ENCODE measurements around the gene PROX2.

The PROX2 gene, protein sequence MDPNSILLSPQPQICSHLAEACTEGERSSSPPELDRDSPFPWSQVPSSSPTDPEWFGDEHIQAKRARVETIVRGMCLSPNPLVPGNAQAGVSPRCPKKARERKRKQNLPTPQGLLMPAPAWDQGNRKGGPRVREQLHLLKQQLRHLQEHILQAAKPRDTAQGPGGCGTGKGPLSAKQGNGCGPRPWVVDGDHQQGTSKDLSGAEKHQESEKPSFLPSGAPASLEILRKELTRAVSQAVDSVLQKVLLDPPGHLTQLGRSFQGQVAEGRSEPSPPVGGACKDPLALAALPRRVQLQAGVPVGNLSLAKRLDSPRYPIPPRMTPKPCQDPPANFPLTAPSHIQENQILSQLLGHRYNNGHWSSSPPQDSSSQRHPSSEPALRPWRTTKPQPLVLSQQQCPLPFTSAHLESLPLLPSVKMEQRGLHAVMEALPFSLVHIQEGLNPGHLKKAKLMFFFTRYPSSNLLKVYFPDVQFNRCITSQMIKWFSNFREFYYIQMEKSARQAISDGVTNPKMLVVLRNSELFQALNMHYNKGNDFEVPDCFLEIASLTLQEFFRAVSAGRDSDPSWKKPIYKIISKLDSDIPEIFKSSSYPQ

GRCh38 chr14:74875941-74876913 is at the start of gene PROX2:
PROX2 (minus strand) TSS chr14:74876145; CDS start chr14:74863834, 12,311 bp downstream.
- no peak for DNase-seq (ENCODE audit: low spot score)

GRCh38 chr14:74924061-74924460 is 48.1 kb upstream of the PROX2 start:
- no peak for DNase-seq (ENCODE audit: low spot score)

DNA sequence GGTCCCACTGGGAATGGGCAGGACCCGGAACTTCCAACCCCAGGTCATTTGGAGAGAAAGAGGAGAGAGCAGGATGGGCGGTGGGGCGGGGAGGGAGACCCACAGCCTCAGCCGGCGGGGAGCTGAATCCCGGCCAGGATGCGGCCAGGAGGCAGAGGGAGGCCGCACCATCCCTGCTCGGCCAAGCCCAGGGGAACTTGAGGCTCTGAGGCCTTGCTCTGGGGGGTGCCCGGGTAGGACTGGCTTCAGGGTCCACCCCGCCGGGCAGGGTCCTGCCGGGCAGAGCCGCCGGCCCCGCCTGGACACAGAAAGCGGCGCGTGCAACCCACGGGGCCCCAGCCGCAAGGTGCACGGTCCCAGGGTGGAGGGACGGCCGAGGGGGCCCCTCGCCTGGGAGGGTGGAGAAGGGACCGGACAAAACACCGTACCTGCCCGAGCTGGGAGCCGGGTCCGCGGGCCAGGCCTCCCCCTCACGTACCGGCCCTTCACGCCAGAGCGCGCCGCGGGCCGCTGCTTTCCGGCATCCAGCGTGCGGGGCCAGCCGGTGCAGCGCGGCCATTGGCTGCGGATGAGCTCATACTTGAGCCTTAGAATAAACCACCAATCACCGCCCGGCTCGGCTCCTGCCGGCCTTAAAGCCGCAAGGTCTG is 46.9 kb upstream of the PROX2 start, which contains the start of gene RPS6KL1:
Gene RPS6KL1, minus strand, starts transcription at position 509 of the 650 bp plus-strand sequence. CDS start 1,719 bp downstream, outside the sequence.
- DNase-seq (ENCODE audit: low spot score), result peak; percentile 71

DNA sequence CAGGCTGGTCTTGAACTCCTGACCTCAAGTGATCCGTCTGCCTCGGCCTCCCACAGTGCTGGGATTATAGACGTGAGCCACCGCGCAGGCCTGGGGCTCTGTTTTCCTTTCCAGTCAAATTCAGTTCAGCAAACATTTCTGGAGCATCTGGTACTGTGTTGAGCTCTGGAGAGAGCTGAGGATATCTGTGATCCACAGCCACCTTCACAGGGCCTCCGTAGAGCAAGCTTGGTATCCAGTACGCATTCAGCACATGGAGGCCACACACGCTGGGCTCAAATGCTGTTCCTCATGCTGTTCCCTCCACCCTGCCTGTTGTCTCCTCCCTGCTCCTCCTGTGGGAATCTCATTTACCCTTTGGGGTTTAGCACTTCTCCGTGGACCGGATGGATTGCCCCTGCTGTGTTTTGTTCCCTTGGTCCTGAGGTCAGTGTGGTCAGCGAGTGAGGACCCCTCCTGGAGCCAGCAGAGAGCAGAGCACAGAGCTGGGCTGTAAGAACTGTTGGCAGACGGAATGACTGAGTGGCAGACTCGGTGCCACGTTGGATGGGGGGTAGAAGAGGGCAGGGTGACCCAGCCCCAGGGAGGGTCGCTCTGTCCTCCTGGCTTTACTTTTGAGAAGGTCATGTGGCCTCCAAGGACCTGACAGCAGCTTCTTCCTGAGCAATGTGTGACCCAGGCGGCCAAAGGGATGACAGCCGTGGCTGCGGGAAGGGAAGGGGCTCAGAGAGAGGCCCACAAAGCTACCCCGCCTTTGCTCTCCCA is 46.2 kb upstream of the PROX2 start:
- no peak for DNase-seq (ENCODE audit: low spot score)

- DNase-seq (ENCODE audit: low spot score), result no peak
Observed at GRCh38 chr14:74921053-74921620, 45.2 kb upstream of the PROX2 start.

- DNase-seq (ENCODE audit: low spot score), result no peak
Observed at GRCh38 chr14:74920281-74920680, 44.3 kb upstream of the PROX2 start.

DNA sequence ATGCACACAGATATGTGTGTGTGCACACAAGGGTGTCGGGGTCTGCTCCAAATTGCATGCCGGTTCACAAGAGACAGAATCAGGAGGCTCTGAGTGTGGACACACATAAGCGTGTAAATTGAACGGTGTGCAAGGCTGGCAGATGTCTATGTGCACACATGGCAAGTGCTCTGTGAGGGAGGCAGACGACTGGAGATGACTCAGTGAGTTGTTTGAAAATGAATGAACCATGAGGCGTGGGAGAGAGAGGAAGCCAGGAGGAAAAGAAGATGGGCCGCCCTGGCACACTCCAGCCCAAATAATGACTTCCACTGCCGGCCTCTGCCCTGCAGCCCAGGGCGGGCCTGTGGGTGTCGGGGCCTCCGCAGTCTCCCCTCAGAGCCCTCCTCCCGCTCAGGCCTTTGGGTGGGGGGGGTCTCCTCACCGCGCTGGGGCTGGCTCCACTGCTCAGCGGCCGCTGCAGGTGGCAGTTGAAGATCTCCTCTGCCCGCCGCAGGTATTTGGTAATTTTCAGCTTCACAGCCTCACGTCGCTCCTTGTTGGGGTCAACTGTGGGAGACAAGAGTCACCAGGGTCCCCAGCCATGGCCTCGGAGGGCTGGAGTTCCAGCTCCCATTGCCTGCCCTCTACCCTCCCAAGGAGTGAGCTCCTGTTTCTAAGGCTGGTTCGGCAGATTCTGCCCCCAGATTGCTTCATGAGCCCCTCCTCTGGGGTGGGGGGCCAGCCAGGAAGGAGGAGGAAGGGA is 43.6 kb upstream of the PROX2 start:
- no peak for DNase-seq (ENCODE audit: low spot score)

- no peak for DNase-seq (ENCODE audit: low spot score)
Observed at GRCh38 chr14:74918380-74918779, 42.4 kb upstream of the PROX2 start.

- no peak for DNase-seq (ENCODE audit: low spot score)
Observed at GRCh38 chr14:74917646-74918081, 41.7 kb upstream of the PROX2 start.

- no peak for DNase-seq (ENCODE audit: low spot score)
Observed at GRCh38 chr14:74917178-74917543, 41.2 kb upstream of the PROX2 start.

DNA sequence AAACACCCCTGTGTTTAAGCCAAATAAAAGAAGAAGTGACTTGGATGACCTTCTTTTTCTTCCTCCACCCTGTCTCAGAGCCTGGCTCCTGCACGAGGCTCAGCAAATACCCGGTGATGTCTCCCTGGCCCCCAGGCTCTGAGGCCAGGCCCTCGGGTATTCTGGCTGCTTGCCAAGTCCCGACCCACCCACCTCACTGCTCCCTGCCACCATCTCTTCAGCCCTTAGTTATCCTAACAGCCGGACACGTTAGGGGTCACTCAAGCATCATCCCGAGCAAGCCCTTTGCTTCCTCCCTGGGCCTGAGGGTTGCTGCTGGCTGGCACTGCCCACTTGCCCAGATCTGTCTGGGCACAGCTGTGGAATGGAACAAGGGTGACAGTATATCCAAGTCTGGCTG is 39.9 kb upstream of the PROX2 start:
- DNase-seq (ENCODE audit: low spot score), result no peak

DNA sequence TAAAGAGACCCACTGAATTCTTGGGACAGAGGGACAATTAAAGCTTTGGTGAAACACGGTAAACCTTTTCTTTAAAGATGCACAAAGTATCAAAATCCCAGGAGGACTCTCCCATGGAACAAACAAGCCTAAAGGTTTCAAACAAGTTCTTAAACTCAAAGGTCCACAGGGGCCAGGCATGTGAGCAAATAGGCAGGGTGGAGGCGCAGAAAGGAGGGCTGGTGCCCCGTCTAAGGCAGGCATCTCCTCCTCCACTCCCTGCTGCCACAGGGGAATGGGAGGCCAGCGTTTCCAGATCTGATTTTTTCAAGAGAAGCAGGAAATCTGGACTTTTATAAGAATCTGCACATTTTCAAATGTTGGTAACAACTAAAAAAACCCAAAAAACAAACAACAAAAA is 39.5 kb upstream of the PROX2 start:
- DNase-seq (ENCODE audit: low spot score), result no peak

DNA sequence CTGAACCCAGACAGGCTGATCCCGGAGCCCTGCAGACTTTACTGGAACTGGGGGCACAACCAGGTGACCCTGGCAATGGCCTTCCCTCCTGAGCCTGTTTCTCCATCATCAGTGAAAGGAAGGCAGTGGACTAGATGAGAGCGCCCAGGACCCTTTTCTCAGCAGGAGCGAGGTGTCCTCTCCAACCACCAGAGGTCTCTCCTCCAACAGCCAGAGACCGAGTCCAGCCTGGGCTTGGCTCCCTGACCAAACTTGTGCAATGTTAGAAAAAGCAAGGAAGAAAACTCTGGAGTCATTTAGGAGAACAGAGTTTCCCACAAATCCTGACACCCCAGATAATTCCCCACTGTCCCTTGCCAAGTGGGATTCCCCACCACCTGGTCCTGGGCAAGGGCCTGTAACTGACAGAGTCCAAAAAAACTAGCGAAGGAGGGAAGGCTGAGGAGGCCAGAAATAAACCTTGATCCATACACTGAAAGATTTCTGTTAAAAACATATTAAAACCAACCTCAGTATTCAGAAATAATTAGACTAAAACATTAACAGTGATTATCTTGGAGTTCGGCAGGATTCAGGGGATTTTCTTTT is 38.1 kb upstream of the PROX2 start:
- DNase-seq (ENCODE audit: low spot score), result peak; percentile 34

DNA sequence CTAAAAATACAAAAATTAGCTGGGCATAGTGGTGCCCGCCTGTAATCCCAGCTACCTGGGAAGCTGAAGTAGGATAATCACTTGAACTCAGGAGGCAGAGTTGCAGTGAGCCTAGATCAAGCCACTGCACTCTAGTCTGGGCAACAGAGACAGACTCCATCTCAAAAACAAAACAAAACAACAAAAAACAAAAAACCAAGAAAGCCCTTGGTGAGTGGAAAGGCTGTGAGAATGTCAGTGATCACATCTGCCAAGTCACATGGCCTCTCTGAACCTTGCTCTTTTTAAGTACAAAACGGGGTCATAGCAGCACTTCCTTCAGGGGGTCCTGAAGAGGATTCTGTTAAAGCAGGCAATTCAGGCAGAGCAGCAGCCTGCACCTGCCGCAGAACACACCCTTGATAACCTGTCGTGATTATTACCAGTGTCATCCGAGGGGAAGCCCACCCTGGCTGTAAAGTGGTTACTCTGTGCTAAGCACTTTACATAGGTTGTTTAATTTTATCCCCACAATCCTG is 37.5 kb upstream of the PROX2 start:
- no peak for DNase-seq (ENCODE audit: low spot score)

DNA sequence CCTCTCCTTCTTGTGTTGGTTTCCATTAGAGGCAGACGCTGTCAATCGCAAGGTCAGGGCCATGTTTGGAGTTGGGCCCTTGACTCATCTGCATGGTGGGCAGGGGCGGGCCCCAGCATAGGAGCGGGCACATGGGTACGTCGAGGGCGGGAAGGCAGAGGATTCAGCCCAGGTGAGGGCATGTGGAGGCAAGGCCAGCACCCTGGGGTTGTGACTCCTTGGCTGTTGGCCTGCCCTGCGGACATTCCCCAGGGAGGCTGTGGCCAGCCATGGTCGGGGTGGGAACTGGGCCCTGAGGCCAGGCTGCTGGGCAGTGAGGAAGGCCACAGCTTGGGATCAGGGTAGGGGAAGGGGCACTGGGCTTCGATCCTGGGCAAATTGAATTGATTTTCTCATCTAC is 36.9 kb upstream of the PROX2 start:
- DNase-seq (ENCODE audit: low spot score), result no peak

GRCh38 chr14:74912111-74912510 is 36.2 kb upstream of the PROX2 start:
- DNase-seq (ENCODE audit: low spot score), result no peak

DNA sequence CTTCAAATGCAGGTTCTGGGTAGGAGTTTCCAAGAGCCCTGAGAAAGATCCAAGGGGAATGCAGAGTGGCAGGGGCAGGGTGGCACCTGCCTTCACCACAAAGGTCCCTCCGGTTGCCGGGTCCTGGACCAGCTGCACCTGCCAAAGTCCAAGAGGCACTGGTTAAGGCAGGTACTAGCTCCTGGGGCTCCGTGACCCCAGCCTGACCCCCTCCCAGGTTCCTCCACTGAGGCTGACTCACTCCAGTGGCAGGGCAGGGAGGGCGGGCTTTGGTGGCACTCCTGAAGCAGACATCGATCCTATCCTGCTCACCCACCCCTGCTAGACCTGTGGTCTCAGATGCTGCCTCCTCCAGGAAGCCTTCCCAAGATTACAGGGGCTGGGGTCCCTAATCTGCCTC is 35.8 kb upstream of the PROX2 start:
- no peak for DNase-seq (ENCODE audit: low spot score)

GRCh38 chr14:74911221-74911620 is 35.3 kb upstream of the PROX2 start:
- DNase-seq (ENCODE audit: low spot score), result no peak

DNA sequence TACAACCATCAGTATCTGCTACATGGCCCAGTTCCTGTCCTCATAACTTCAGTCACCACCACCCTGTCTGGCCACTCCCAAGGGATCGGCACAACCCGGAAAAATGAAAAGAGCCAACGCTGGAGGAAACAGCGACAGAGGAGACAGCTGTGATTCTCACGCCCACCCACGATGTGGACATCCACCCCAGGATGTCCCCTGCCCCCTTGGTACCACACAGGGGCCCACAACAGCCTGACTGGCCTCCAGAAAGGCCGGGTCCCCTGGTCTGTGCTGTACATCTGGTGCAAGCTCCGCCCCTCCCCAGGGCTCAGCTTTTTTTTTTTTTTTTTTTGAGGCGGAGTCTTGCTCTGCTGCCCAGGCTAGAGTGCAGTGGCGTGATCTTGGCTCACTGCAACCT is 34.6 kb upstream of the PROX2 start:
- no peak for DNase-seq (ENCODE audit: low spot score)
